Activated naive CD8-positive, alpha-beta T cell treated with anti-CD3 and anti-CD28 coated beads, Interleukin-2, amount 10 ng/mL, durations not matched to agents 7 days and 5 days (primary cell): ENCODE results near the gene PRUNE1. TPM values are rescaled to one million over a fixed set of nuclear protein-coding genes. Genes with fewer than 3 reads are reported as not detected.
A peak's percentile ranks its signal among the peaks of the same experiment; 100 is the strongest.

Experiments
- ATAC-seq: fragments of 150-1000 bp; cut with Tn5 transposase; one replicate; pipeline ENCODE4 v1.10.0; 2021; ENCODE audit warnings: low read depth, moderate library complexity
- POLR2A ChIA-PET: fragments of 350-600 bp; sonication (Branson Sonifier 250); formaldehyde crosslinking; loops from one replicate; lab custom pipeline; 2021; ENCODE audit warnings: antibody characterized with exemption; lab: Charles Lee
- DNase-seq: peaks from one replicate; pipeline ENCODE4 v3.0.0; 2021
- H3K27ac Mint-ChIP-seq: one replicate; pipeline ENCODE4 v1.8.0; 2022; ENCODE audit warnings: mild to moderate bottlenecking, mixed read lengths
- H3K27me3 Mint-ChIP-seq: one replicate; pipeline ENCODE4 v1.8.0; 2022; ENCODE audit warnings: mild to moderate bottlenecking, moderate library complexity, mixed read lengths
- H3K36me3 Mint-ChIP-seq: one replicate; pipeline ENCODE4 v1.8.0; 2021; ENCODE audit warnings: mild to moderate bottlenecking, mixed read lengths
- H3K4me1 Mint-ChIP-seq: one replicate; pipeline ENCODE4 v1.8.0; 2021; ENCODE audit warnings: mixed read lengths
- H3K4me3 Mint-ChIP-seq: one replicate; pipeline ENCODE4 v1.8.0; 2022; ENCODE audit warnings: mild to moderate bottlenecking, moderate library complexity, mixed read lengths
- H3K9me3 Mint-ChIP-seq: one replicate; pipeline ENCODE4 v1.8.0; 2021; ENCODE audit warnings: mixed read lengths
- total RNA-seq, 2 experiments: library from RNA; stranded (reverse); gene quantifications; one replicate each; pipeline ENCODE4 v1.2.3, GENCODE V29; 2021

PRUNE1 gene
- total RNA-seq, 2 experiments from 2014 or later, result 22.9 to 23.2 TPM

DNA sequence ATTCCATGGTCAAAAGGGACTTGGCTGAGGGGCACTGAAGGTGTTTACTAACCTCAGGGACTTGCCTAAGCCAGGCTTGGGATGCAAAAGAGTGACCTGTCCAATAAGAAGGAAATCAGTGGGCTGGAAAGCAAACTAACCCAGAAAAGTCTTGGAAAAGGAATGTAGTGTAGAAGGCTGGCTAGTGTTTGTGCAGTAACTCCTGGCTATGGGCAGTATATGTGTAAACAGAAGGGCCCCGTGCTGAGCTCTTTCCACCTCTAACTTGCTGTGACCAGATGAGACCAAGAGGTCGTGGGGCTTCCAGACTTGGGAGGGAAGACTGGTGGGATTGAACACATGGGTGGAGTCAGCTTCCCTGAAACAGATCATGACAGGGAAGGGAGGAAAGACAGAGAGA is 5.6 kb upstream of the PRUNE1 start:
- no peak for ATAC-seq
- Mint-ChIP-seq H3K9me3 (no peaks in the 10 kb centered on the region), H3K4me1 (peaks cover 52% of the 10 kb centered on the region), H3K27me3 (no peaks in the 10 kb centered on the region), H3K4me3 (peak overlapping the region; percentile 62), H3K36me3 (peaks cover 8% of the 10 kb centered on the region), H3K27ac (peak overlapping the region; percentile 84)
- POLR2A ChIA-PET, result no interaction called here
- no peak for DNase-seq

DNA sequence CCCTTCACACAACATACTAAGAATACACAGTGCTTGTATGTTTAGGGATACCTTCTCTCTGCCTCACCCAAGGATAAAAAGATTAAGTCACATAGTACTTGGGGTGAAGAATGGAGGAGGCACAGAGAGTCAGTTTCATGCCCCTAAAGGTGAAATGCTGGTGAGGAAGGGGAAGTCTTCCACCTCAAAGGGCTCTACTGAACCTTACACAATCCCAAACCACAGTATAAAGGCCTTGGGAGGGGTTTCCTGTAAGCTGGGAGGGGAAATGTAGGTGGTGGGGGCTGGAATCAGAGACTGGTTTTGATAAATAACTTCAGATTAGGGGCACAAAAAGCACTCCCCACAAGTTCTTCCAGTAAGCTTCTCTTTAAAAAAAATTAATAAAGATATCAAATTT is 5.1 kb upstream of the PRUNE1 start:
- H3K27ac Mint-ChIP-seq, result peak overlapping the region; percentile 84
- H3K4me3 Mint-ChIP-seq, result peak overlapping the region; percentile 62
- DNase-seq (no peak), ATAC-seq (no peak)
- peaks cover 58% of the 10 kb centered on the region for H3K4me1 Mint-ChIP-seq
- POLR2A ChIA-PET, result interaction anchor here (0.5 to 0.7 kb wide), 2 partner anchors 12 to 52 kb away, joined by 3 to 4 read pairs; no protein-coding TSS in a partner anchor
- H3K27me3 Mint-ChIP-seq, result no peaks in the 10 kb centered on the region
- H3K36me3 Mint-ChIP-seq, result peaks cover 8% of the 10 kb centered on the region
- no peaks in the 10 kb centered on the region for H3K9me3 Mint-ChIP-seq

DNA sequence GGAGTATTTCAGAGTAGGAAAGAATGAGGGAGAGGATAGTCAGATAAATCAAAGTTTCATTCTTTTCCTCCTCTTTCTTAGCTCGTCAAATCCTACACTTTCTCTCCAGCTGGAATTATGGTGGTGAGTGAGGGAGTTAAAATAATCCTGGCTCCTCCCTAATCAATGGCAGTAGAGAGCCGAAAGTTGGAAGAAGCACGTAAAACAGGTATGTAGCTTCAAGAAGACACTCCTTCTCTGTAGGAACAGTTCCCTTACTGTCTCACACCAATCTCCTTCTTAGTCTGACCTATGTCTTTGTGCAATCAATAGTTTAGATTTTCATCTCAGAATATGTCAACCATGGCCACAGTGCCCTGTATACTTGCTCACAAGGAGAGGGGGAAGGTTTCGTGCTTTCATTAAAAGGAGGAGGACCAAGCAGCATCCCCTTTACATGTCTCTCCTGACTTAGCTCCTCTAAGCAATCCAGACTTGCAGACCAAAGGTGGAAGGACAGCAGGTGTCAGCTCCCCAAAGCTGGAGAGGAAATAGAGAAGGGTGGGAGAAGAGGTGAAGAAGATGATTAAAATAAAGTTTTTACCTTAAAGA is 2.4 kb upstream of the PRUNE1 start:
- ATAC-seq, result no peak
- Mint-ChIP-seq H3K4me3 (peak overlapping the region; percentile 98), H3K9me3 (no peaks in the 10 kb centered on the region), H3K27me3 (no peaks in the 10 kb centered on the region), H3K4me1 (peaks cover 66% of the 10 kb centered on the region), H3K27ac (peak overlapping the region; percentile 96), H3K36me3 (peaks cover 2% of the 10 kb centered on the region)
- no peak for DNase-seq
- POLR2A ChIA-PET, result interaction anchor here (0.7 to 2.5 kb wide), 10 partner anchors 29 to 1119 kb away, joined by 3 to 18 read pairs (median 4); partner anchors contain the start of genes CDC42SE1, CERS2, ENSA and GOLPH3L

DNA sequence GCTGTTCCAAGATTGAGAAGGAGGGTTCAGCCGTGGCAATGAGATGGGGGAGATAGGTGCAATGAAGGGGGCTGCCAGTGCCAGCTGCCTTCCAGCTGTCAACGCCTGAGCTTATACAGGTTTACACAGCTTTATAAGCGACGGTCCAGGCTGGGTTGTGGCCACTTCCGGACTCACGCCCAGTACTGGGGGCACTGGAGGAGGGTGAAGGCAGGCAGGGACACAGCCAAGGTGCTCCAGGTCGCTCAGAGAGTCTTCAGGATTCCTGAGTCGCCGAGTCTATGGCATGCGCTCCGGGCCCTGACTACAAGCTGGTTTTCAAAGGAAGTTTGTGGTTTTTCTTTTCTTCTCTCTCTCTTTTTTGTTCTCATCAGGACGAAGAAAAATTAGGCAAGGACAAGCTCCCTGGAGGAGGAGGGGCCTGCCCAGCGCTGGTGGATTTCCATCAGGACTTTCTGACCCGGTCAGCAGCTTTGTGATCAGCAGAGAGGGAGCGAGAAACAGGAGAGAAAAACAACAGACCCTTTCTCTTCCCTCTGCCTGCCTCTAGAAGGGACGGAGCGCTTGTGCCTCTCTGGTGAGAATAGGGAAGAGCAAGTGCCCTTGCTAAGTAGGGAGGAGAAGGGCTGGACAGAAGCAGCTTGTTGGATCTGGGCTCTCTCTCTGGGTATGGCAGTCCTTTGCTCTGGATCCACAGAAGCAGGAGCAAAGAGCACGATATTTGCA is 1.8 kb upstream of the PRUNE1 start, which contains the start of gene MINDY1:
MINDY1 (minus strand) TSS at position 576 of the 726 bp plus-strand sequence. CDS start 4,285 bp downstream, outside the sequence.
- DNase-seq (peak; percentile 51), ATAC-seq (peak; percentile 20)
- H3K9me3 Mint-ChIP-seq, result no peaks in the 10 kb centered on the region
- peaks cover 3% of the 10 kb centered on the region for H3K36me3 Mint-ChIP-seq
- no peaks in the 10 kb centered on the region for H3K27me3 Mint-ChIP-seq
- H3K4me3 Mint-ChIP-seq, result peak within 1 kb of the TSS; percentile 98
- peaks cover 73% of the 10 kb centered on the region for H3K4me1 Mint-ChIP-seq
- POLR2A ChIA-PET, result interaction anchor here (0.5 to 2.5 kb wide), 12 partner anchors 30 to 1120 kb away, joined by 3 to 18 read pairs (median 4); partner anchors contain the start of genes CDC42SE1, CERS2, GOLPH3L and MCL1
- H3K27ac Mint-ChIP-seq, result peak within 1 kb of the TSS; percentile 96

DNA sequence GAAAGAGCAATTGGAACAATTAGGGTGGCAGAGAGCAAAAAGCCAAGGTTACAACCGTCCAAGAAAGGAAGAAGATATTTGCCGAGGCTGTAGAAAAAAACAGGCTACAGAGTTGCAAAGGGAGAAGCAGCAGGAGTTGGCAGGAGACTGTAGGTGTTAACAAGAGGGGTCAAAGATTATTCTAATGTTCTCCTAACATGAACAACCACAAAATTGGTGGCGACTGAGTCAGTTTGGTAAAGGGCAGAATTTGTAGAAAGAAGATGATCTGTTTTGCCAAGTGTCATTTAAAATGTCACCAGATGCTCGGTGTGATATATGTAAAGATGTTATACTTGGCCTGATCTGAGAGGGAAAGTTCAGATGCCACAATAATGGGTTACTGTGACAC is 401 bp upstream of the PRUNE1 start:
- peaks cover 65% of the 10 kb centered on the region for H3K4me1 Mint-ChIP-seq
- POLR2A ChIA-PET, result interaction anchor here (0.9 to 1.0 kb wide), 3 partner anchors 41 to 428 kb away, joined by 3 to 4 read pairs (median 3); partner anchors contain the start of genes MCL1 and TNFAIP8L2
- H3K27ac Mint-ChIP-seq, result peak overlapping the region; percentile 96
- H3K4me3 Mint-ChIP-seq, result peak overlapping the region; percentile 98
- H3K9me3 Mint-ChIP-seq, result no peaks in the 10 kb centered on the region
- no peak for ATAC-seq
- H3K36me3 Mint-ChIP-seq, result peaks cover 3% of the 10 kb centered on the region
- DNase-seq, result no peak
- no peaks in the 10 kb centered on the region for H3K27me3 Mint-ChIP-seq

DNA sequence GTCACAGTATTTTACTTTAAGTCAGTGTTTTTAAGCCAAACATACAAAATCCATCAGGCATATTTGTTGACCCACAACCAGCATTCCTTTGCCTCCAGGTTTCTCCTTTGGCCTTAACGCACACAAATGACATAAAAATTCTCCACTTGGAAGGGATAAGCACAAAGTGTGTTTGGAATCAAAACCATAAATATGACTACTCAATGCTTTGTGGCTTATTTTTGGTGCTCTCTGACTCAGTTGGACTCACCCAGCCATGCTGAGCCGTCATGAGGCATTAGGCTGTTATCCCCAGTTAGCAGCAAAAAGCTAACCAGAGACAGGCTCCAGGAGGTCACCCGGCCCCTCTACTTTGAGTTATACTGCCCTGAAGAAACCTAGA is 948 bp downstream of the PRUNE1 start:
- Mint-ChIP-seq H3K27ac (peak overlapping the region; percentile 96), H3K9me3 (no peaks in the 10 kb centered on the region), H3K36me3 (peaks cover 3% of the 10 kb centered on the region), H3K27me3 (no peaks in the 10 kb centered on the region), H3K4me3 (peak overlapping the region; percentile 98), H3K4me1 (peaks cover 55% of the 10 kb centered on the region)
- ATAC-seq (no peak), DNase-seq (no peak)
- POLR2A ChIA-PET, result no interaction called here

DNA sequence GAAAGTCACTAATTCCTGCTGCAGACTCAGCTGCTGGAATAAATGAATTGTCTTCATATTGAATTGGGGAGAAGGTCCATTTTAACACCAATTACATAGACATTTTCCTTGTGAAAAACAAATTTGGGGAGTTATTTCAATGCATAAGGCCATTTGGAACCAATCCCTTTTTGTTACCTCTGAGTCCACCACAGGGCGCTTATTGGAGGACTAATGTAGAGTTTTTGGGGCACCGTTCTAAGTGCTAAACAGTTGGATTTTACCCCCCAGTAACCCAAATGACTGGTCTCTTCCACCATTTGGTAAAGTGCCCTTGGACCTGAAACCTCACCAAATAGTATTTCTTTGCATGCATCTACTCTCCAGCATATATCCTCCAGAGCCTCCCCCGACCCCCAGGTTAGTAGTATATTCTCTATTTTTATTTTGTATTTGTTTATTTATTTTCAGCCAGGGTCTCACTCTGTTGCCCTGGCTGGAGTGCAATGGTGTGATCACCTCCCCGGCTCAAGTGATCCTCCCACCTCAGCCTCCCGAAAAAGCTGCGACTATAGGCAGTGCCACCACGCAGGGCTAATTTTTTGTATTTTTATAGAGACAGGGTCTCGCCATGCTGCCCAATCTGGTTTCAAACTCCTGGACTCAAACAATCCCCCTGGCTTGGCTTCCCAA is 1.6 kb downstream of the PRUNE1 start:
- POLR2A ChIA-PET, result interaction anchor here (0.7 kb wide), 1 partner anchor 101 kb away, joined by 3 read pairs; no protein-coding TSS in a partner anchor
- DNase-seq (no peak), ATAC-seq (no peak)
- peaks cover 51% of the 10 kb centered on the region for H3K4me1 Mint-ChIP-seq
- H3K36me3 Mint-ChIP-seq, result peaks cover 3% of the 10 kb centered on the region
- no peaks in the 10 kb centered on the region for H3K9me3 Mint-ChIP-seq
- H3K4me3 Mint-ChIP-seq, result peak overlapping the region; percentile 98
- H3K27ac Mint-ChIP-seq, result no peak overlapping the region
- no peaks in the 10 kb centered on the region for H3K27me3 Mint-ChIP-seq

DNA sequence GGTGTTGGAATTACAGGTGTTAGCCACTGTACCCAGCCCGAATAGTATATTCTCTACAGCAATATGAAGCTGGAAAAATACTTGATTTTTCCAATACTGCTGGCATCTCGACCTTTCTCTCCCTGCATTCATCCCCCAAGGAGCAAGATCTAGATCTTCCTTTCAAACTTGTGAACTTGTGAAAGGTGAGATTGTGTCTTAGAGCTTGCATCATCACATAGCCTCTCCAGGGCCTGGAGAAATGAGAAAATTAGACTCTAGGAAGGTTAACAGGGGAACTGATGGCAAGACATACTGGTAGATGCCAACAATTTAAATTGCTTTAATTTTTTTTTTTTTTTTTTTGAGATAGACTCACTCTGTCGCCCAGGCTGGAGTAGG is 2.1 kb downstream of the PRUNE1 start:
- H3K4me3 Mint-ChIP-seq, result peak overlapping the region; percentile 4
- no peak overlapping the region for H3K27ac Mint-ChIP-seq
- POLR2A ChIA-PET, result interaction anchor here (0.7 kb wide), 1 partner anchor 101 kb away, joined by 3 read pairs; no protein-coding TSS in a partner anchor

DNA sequence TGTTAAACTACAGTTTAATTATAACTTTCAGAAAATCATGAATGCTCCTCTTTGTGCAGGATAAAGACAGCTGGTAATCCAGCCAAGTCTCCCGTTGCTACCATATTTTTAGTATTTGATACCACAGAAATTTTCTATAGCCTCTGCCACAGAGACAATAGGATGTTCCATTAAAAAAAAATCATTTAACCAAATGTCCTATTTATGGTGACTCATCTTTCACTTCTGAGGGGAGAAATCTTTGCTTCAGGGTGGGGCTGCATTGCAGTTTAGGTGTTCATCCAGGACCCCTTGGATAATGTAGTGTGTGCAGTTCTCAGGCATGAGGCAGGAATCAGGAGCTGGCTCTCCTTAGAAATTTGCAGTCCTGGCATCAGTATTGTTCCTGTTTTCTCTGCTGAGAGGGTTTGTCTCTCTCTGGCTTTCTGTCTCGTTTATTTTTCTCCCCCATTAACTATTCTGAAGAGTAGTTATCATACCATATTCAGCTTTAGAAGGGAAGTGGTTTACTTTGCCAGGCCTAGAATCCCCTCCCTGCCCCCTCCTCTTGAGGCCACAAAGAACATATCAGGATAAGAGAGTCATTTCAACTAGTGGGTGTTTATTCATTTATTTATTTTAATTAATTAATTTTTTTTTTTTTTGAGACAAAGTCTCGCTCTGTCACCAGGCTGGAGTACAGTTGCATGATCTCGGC is 3.1 kb downstream of the PRUNE1 start:
- no peak for DNase-seq
- no peak for ATAC-seq
- Mint-ChIP-seq H3K4me3 (peak overlapping the region; percentile 50), H3K27ac (peak overlapping the region; percentile 48), H3K9me3 (no peaks in the 10 kb centered on the region), H3K36me3 (peaks cover 4% of the 10 kb centered on the region), H3K27me3 (no peaks in the 10 kb centered on the region), H3K4me1 (peaks cover 40% of the 10 kb centered on the region)
- POLR2A ChIA-PET, result interaction anchor here (1.2 to 1.5 kb wide), 2 partner anchors 37 to 145 kb away, joined by 3 to 6 read pairs; partner anchors contain the start of genes C1orf56 and TNFAIP8L2

More for the DNA sequence above, 2.1 kb downstream of the PRUNE1 start:
- Mint-ChIP-seq H3K27me3 (no peaks in the 10 kb centered on the region), H3K36me3 (peaks cover 3% of the 10 kb centered on the region), H3K4me1 (peaks cover 48% of the 10 kb centered on the region), H3K9me3 (no peaks in the 10 kb centered on the region)
- ATAC-seq (no peak), DNase-seq (no peak)

DNA sequence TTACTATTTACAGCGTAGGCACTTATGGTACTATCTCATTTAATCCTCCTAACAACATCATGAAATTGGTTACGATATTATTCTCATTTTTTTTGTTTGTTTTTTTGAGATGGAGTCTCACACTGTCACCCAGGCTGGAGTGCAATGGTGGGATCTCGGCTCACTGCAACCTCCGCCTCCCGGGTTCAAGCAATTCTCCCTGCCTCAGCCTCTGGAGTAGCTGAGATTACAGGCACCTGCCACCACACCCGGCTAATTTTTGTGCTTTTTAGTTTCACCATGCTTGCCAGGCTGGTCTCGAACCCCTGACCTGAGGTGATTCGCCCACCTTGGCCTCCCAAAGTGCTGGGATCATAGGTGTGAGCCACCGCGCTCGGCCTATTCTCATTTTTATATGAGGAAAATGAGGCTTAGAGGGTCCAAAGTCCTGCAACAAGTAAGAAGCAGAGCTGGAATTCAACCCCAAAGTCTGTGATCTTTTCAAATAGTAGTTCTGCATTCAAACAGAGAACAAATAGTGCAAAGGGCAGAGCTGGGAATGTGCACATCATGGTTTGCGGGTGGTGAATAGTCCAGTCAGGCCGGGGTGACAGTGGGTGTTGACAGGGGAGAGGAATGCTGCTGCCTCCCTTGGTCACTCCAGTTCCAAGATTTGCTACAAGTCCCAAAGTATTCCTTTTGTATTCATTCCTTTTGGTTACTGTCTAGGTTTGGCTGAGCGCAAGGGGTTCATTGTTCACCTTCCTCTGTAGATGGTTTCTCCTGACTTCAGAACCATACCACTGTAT is 4.6 kb downstream of the PRUNE1 start:
- no peak for ATAC-seq
- Mint-ChIP-seq H3K4me3 (no peak overlapping the region), H3K27me3 (no peaks in the 10 kb centered on the region), H3K36me3 (peaks cover 4% of the 10 kb centered on the region), H3K9me3 (no peaks in the 10 kb centered on the region), H3K4me1 (peaks cover 27% of the 10 kb centered on the region), H3K27ac (no peak overlapping the region)
- POLR2A ChIA-PET, result no interaction called here
- DNase-seq, result no peak

DNA sequence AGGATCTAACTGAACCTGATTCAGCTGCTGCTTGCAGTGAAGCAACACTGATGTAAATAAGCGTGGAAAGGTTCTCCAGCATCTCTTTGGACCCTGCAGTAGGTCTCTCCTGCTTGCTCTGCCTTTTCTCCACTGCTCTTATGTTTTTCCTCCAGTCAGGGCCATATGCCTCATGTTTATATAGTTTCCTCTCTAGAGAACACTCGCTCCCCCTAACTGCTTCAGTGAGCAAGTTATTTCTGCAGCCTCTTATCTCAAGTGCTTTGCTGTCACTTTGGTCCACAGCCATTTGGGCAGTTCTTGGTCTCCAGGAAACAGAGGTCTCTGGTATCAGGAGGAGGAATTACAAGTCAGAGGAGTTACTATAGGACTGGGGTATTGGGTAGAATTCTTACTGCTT is 5.3 kb downstream of the PRUNE1 start:
- POLR2A ChIA-PET, result no interaction called here
- Mint-ChIP-seq H3K4me3 (no peak overlapping the region), H3K9me3 (no peaks in the 10 kb centered on the region), H3K36me3 (peaks cover 4% of the 10 kb centered on the region), H3K27me3 (no peaks in the 10 kb centered on the region), H3K4me1 (peaks cover 22% of the 10 kb centered on the region), H3K27ac (no peak overlapping the region)
- no peak for DNase-seq
- ATAC-seq, result no peak
